Psoas muscle (tissue), 8 donors: ENCODE data around the gene GNAI3. TPM values are rescaled to one million over a fixed set of nuclear protein-coding genes. Genes with fewer than 3 reads are reported as not detected.

ENCODE experiments used
- ATAC-seq, 4 donors: fragments of 200-7000 bp; cut with Tn5 transposase; one replicate each; pipeline ENCODE4 v1.9.1; 2020; ENCODE audit warnings: moderate library complexity in 3 of 4, mild to moderate bottlenecking in 2 of 4
- DNase-seq, 2 donors: peaks; one replicate each; pipeline ENCODE4 v3.0.0-alpha.2; 2020
- H3K27ac ChIP-seq: fragments of 200-600 bp; one replicate; pipeline ENCODE4 v1.8.0; 2022
- H3K27me3 ChIP-seq, 3 donors: fragments of 200-600 bp in 1 of 3; one replicate each; pipeline versions ENCODE4 v1.6.1 to v1.8.0; 2013 to 2022; ENCODE audit warnings: low read length in 2 of 3, mild to moderate bottlenecking in 2 of 3, moderate library complexity in 1 of 3; ENCODE audit not compliant: insufficient read depth in 3 of 3
- H3K36me3 ChIP-seq, 2 donors: fragments of 200-600 bp in 1 of 2; one replicate each; pipeline versions ENCODE4 v1.6.1 to v1.8.0; 2013 to 2022; ENCODE audit warnings: low read depth in 1 of 2, mild to moderate bottlenecking in 1 of 2, moderate library complexity in 1 of 2; ENCODE audit not compliant: insufficient read depth in 1 of 2
- H3K4me1 ChIP-seq: fragments of 200-600 bp; one replicate; pipeline ENCODE4 v1.8.0; 2022
- H3K4me3 ChIP-seq: fragments of 200-600 bp; one replicate; pipeline ENCODE4 v1.8.0; 2022; ENCODE audit warnings: mild to moderate bottlenecking
- H3K9me3 ChIP-seq: fragments of 200-600 bp; one replicate; pipeline ENCODE4 v1.8.0; 2022
- WGBS, 3 donors: extraction: QIAGEN DNeasy Blood & Tissue Kit; methylation state at CpG; one replicate each; pipeline versions ENCODE4 v1.1.6 to v1.1.7; 2013; 5-methylcytosine and 5-hydroxymethylcytosine counted together
- intact Hi-C, 2 donors: fragments of 100-400 bp; cut with DNase I; formaldehyde crosslinking; loops; one replicate each; pipeline versions ENCODE4 v1.11.0 to v1.14.2; 2022
- polyA plus RNA-seq, 3 donors: library from polyadenylated mRNA; stranded (reverse); fragments of 200-250 nt; gene quantifications; one replicate each; pipeline ENCODE4 v1.2.3, GENCODE V29; 2013
- total RNA-seq, 4 donors: library from RNA; stranded (reverse); fragmentation: NEBNext Ultra II Directional in 2 of 4; extraction: Animal tissue kit (Norgen Biotek cat#: 25700) in 2 of 4; gene quantifications; one replicate each; pipeline versions ENCODE4 v1.2.1 to v1.2.4, GENCODE V29; 2021 to 2023
- TF ChIP-seq, protein P1 (sequence below): fragments of 200-600 bp; IDR thresholded peaks from one replicate; pipeline ENCODE4 v1.8.0; 2022; ENCODE audit warnings: antibody characterized with exemption
- donor health status: healthy with polysubstance abuse.
- donor health status: DM: no; HTN: no; CAD: no; lungs with moderate emphysema.
- donor health status: Bipolar disorder and iron deficiency.
- donor health status: healthy.
- donor health status: DM: yes; HTN: yes; CAD: no.
- donor health status: DM: no; HTN: no; CAD: no.
- donor health status: DM: no; HTN: no; CAD: no.
- donor health status: DM: yes; HTN: yes; CAD: no.

GNAI3 gene
- total and polyA plus RNA-seq, 7 donors = 0.96 to 2.9 (median 1.7) TPM

DNA sequence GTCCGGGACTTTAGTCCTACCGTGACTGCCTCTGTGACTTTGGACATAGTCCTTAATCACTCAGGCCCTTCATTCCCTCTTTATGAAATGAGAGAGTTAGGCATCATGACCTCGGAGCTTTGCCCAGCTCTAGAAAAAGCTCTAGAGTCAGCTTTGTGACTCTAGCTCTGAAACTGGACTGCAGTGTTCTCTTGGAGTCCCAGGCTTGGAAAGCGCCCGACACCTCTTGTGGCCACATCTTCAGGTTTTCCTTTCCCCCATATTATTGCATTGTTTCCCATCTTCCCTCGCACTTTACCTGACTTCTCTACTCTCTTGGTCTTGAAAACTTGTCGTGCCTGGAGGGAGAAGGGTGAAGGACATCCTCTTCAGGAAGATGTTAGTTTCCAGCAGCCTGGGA, 26.4 kb upstream of the GNAI3 start:
- intact Hi-C loops = no loop called here
- no peaks in the 10 kb centered on the region for H3K4me1 ChIP-seq
- H3K4me3 ChIP-seq = no peak overlapping the region
- H3K36me3 ChIP-seq = no peaks in the 10 kb centered on the region
- no peak for ATAC-seq
- WGBS, 3 donors = 79 to 88% (median 84%) methylated on average over 7 of the region's 7 CpGs
- TF ChIP-seq, protein P1, sequence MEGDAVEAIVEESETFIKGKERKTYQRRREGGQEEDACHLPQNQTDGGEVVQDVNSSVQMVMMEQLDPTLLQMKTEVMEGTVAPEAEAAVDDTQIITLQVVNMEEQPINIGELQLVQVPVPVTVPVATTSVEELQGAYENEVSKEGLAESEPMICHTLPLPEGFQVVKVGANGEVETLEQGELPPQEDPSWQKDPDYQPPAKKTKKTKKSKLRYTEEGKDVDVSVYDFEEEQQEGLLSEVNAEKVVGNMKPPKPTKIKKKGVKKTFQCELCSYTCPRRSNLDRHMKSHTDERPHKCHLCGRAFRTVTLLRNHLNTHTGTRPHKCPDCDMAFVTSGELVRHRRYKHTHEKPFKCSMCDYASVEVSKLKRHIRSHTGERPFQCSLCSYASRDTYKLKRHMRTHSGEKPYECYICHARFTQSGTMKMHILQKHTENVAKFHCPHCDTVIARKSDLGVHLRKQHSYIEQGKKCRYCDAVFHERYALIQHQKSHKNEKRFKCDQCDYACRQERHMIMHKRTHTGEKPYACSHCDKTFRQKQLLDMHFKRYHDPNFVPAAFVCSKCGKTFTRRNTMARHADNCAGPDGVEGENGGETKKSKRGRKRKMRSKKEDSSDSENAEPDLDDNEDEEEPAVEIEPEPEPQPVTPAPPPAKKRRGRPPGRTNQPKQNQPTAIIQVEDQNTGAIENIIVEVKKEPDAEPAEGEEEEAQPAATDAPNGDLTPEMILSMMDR = no peak
- H3K27ac ChIP-seq = no peak overlapping the region
- no peak for DNase-seq
- no peaks in the 10 kb centered on the region for H3K27me3 ChIP-seq
- no peaks in the 10 kb centered on the region for H3K9me3 ChIP-seq

DNA sequence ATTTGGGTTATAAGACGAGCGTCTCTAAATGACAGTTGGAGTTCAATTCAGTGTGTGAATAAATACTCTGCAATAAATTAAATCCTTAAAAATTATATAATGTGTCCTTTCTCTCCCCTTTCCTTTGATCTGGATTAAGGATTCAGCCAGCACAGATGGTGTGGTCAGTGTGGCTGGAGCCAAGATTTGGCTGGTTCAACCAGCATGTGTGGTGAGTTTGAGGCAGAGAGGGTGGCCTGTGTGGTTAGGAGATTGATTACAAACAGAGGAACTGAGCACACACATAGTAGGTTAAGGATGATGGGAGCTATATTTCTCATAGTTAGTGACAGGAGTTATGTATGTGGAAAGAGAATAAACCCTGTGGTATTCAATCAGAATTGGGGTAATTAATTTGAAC, 24.7 kb upstream of the GNAI3 start:
- DNase-seq = no peak
- Histone ChIP-seq H3K4me1 (no peaks in the 10 kb centered on the region), H3K27me3 (no peaks in the 10 kb centered on the region), H3K4me3 (no peak overlapping the region), H3K27ac (no peak overlapping the region), H3K9me3 (no peaks in the 10 kb centered on the region), H3K36me3 (no peaks in the 10 kb centered on the region)
- ATAC-seq = no peak
- intact Hi-C loops = no loop called here
- 63 to 85% (median 78%) methylated on average over 2 of the region's 2 CpGs for WGBS, 3 donors
- TF ChIP-seq, protein P1 = no peak

DNA sequence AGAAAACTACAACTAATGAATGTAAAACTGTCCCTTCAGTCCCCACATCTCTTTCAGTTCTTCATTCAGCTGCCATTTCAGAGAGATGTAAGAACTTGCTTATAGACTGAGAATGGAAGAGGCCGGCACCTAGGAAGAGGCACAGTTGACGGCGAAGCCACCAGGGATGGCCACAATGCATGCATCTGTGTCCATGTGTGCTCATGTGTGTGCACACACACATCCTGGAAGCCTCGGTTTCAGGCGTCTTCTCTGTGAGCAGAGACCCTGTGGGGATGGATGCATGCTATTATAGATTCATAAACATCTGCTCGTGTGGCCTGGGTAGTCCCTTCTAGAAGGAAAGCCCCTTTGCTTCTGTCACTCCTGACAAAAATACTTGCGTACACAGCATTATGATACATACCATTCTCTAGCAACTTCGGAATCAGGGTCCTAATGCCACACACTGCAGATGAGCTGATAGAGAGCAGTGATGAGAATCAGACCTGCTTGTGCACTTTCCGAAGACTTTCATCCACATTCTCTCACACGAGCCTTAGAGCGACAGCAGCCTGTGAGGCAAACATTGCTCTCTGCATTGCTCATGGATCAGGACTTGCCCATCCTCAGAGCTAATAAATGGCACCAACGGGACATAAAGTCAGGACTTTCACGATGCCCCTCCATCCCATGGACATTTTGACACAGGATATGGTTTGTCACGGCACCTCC, 21.2 kb upstream of the GNAI3 start:
- TF ChIP-seq, protein P1 = no peak
- no peaks in the 10 kb centered on the region for H3K9me3 ChIP-seq
- no peaks in the 10 kb centered on the region for H3K27me3 ChIP-seq
- H3K4me1 ChIP-seq = peaks cover 27% of the 10 kb centered on the region
- WGBS, 3 donors = 68 to 78% (median 77%) methylated on average over 14 of the region's 14 CpGs
- no peaks in the 10 kb centered on the region for H3K36me3 ChIP-seq
- intact Hi-C loops = loop anchor here in 1 of 2 donors (5.0 kb wide), 1 partner anchor 110 kb away; no protein-coding TSS in a partner anchor
- no peak overlapping the region for H3K4me3 ChIP-seq
- ATAC-seq = no peak
- no peak overlapping the region for H3K27ac ChIP-seq
- DNase-seq = no peak

DNA sequence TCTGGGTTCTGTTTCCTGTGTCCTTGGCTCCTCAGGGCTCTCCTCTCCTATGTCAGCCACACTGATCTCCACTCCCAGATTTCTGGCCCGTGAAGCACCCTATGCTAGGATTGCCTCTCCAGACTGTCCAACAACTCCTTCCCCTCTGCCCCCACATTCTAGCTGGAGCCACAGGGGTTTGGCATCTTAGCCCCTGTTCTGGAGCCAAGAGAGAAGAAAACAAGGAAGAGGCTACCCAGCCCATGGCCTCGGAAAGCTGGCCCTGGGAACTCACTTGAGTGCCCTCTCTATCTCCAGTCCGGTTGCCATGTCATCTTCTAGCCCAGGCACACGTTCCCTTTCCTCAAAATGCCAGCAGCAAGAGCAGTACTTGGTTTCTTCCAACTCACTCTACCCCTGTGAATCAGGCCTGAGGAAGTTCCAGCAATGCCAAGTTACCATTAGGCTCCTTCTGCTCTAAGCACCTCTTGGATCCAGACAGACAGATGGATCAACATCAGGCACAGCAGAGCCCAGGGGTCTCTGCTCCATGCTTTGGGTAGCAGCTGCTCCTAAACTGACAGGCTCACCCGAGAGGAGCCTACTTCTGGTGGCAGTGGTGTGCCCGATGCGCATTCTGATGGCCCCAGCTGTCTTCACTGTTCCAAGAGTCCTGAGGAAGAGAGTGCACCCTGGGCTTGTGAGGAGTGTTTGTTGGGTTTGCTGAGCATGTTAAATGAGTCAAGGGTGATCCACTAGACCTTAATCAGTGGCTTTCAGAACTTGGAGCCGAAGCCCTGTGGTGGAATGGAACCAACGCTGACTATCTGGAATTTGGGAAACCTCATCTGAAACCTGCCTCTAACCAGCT, 20.3 kb upstream of the GNAI3 start:
- DNase-seq (no peak), ATAC-seq (no peak)
- Histone ChIP-seq H3K9me3 (no peaks in the 10 kb centered on the region), H3K27ac (no peak overlapping the region), H3K27me3 (no peaks in the 10 kb centered on the region), H3K36me3 (no peaks in the 10 kb centered on the region), H3K4me1 (peaks cover 35% of the 10 kb centered on the region), H3K4me3 (no peak overlapping the region)
- WGBS, 3 donors = 58 to 81% (median 66%) methylated on average over 9 of the region's 9 CpGs
- TF ChIP-seq, protein P1 = no peak
- intact Hi-C loops = loop anchor here in 1 of 2 donors (5.0 kb wide), 1 partner anchor 111 kb away; no protein-coding TSS in a partner anchor
